GM18861 (cell line): ENCODE results near the gene THUMPD3.

Source experiments
- ATAC-seq: cut with Tn5 transposase; IDR thresholded peaks from one replicate; pipeline ENCODE4 v1.9.1; 2021; ENCODE audit not compliant: unreplicated experiment

The THUMPD3 gene

GRCh38 chr3:9415485-9416138 lies 52.8 kb downstream of the THUMPD3 start:
- ATAC-seq, result no peak

- ATAC-seq, result no peak
Observed at GRCh38 chr3:9416139-9416780, 53.4 kb downstream of the THUMPD3 start.

- no peak for ATAC-seq
Observed at GRCh38 chr3:9420850-9421549, 58.1 kb downstream of the THUMPD3 start.

GRCh38 chr3:9422712-9423424 lies 60.0 kb downstream of the THUMPD3 start:
- no peak for ATAC-seq

DNA sequence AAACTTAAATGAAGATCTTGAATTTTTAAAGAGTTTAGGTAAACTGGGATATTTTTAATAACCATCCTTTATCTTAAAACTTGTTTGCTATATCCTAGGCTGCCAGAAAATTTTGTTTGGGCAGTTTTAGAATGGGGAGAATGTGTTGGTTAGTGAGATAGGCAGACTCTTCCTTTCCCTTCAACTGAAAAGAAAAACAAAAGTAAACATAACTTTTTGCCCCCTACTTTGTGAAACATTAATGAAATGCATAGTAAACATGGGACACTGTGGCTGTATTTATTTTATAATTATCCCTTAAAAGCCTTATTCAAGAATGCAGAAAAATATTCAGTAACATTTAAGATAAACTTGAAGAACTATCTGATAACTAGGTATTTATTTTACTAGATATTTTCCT lies 65.6 kb downstream of the THUMPD3 start:
- ATAC-seq, result no peak

GRCh38 chr3:9430733-9431132 lies 67.9 kb downstream of the THUMPD3 start:
- ATAC-seq, result no peak

GRCh38 chr3:9433627-9434521 lies 71.0 kb downstream of the THUMPD3 start:
- no peak for ATAC-seq

DNA sequence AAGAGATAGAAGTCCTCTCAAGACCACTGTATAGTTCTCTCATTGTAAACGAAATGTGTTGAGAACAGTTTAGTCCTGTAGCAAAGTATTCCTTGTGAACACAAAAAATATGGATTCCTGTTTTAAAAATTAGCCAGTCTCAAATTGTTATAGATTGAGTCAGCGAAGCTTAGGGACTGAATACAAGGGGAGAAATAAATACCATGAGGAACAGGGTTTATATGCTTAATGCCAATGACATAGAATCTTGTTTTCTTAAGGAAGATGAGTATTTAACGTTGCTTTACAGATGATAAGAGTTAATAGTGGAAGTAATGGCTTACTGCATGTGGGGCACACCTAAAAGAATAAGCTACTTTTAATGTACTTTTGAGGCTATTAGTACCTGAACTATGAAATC lies 72.5 kb downstream of the THUMPD3 start:
- ATAC-seq, result no peak
